Stimulated activated CD8-positive, alpha-beta memory T cell treated with anti-CD3 and anti-CD28 coated beads, Interleukin-12 subunit alpha, Interleukin-12 subunit beta, amount 100 ng/mL, for 24 hours (primary cell): ENCODE results near the gene DPEP2.
"Not testable (repeated sequence)": the region's sequence is repeated elsewhere in the genome, so short reads cannot be mapped to it uniquely, and the experiment has no call there.

Experiments
- DNase-seq: peaks from one replicate; pipeline ENCODE4 v3.0.0-alpha.2; 2020; ENCODE audit errors: extremely low read depth

The DPEP2 gene

GRCh38 chr16:67998779-67999688 lies at the start of gene DPEP2:
Gene DPEP2, minus strand, starts transcription at chr16:67999484. Its CDS starts 6,272 bp downstream, at chr16:67993212.
- not testable (repeated sequence) for DNase-seq

- DNase-seq: no peak
Observed at GRCh38 chr16:68047987-68048386, 48.7 kb upstream of the DPEP2 start.

GRCh38 chr16:68046106-68046505 lies 46.8 kb upstream of the DPEP2 start:
- no peak for DNase-seq

- DNase-seq: no peak
Observed at GRCh38 chr16:68041783-68042182, 42.5 kb upstream of the DPEP2 start.

GRCh38 chr16:68040506-68041288 lies 41.4 kb upstream of the DPEP2 start:
- DNase-seq: peak; percentile 67

GRCh38 chr16:68037841-68038597 lies 38.7 kb upstream of the DPEP2 start:
- DNase-seq: no peak

GRCh38 chr16:68035227-68035626 lies 35.9 kb upstream of the DPEP2 start:
- no peak for DNase-seq

GRCh38 chr16:68033101-68033500 lies 33.8 kb upstream of the DPEP2 start:
- no peak for DNase-seq

GRCh38 chr16:68031951-68032350 lies 32.7 kb upstream of the DPEP2 start:
- no peak for DNase-seq

- not testable (repeated sequence) for DNase-seq
Observed at GRCh38 chr16:68030108-68030507, 30.8 kb upstream of the DPEP2 start.

- DNase-seq: no peak
Observed at GRCh38 chr16:68028996-68029395, 29.7 kb upstream of the DPEP2 start.

- peak; percentile 78 for DNase-seq
Observed at GRCh38 chr16:68022728-68023537, 23.6 kb upstream of the DPEP2 start, which contains the start of the genes DDX28 and DUS2. Gene DDX28, minus strand, starts transcription at chr16:68023232. Its CDS starts 30 bp downstream, at chr16:68023202. Gene DUS2, plus strand, starts transcription at chr16:68023284. Its CDS starts 14,740 bp downstream, at chr16:68038024.

- no peak for DNase-seq
Observed at GRCh38 chr16:68022278-68022727, 23.0 kb upstream of the DPEP2 start.

GRCh38 chr16:68021490-68021889 lies 22.2 kb upstream of the DPEP2 start:
- DNase-seq: no peak

GRCh38 chr16:68019167-68019680 lies 19.9 kb upstream of the DPEP2 start:
- DNase-seq: no peak

- no peak for DNase-seq
Observed at GRCh38 chr16:68015681-68016080, 16.4 kb upstream of the DPEP2 start, which contains the start of gene DPEP2NB. Gene DPEP2NB, minus strand, starts transcription at chr16:68015911. Its CDS starts 141 bp downstream, at chr16:68015770.

GRCh38 chr16:68013440-68013839 lies 14.2 kb upstream of the DPEP2 start:
- no peak for DNase-seq

- not testable (repeated sequence) for DNase-seq
Observed at GRCh38 chr16:68009872-68010271, 10.6 kb upstream of the DPEP2 start.

GRCh38 chr16:68009157-68009735 lies 10.0 kb upstream of the DPEP2 start:
- no peak for DNase-seq

GRCh38 chr16:68005786-68006286 lies 6.6 kb upstream of the DPEP2 start:
- DNase-seq: no peak
